T-helper 2 cell (primary cell): ENCODE results near the gene FHOD1.

Experiments used
- DNase-seq, 5 experiments: peaks; one replicate each; pipeline versions ENCODE4 v3.0.0 to v3.0.0-alpha.2; 2012 to 2022

FHOD1 gene

GRCh38 chr16:67206838-67207248, 40.4 kb downstream of the FHOD1 start:
- DNase-seq, result no peak

GRCh38 chr16:67206129-67206837, 41.0 kb downstream of the FHOD1 start:
- DNase-seq, result no peak

GRCh38 chr16:67204076-67204475, 43.2 kb downstream of the FHOD1 start:
- no peak for DNase-seq

- DNase-seq, result no peak
These were observed 44.3 kb downstream of the FHOD1 start for GRCh38 chr16:67202956-67203493.

GRCh38 chr16:67202426-67202825, 44.9 kb downstream of the FHOD1 start:
- DNase-seq, result no peak

GRCh38 chr16:67201411-67202345, 45.6 kb downstream of the FHOD1 start:
- no peak for DNase-seq

- no peak for DNase-seq
These were observed 46.8 kb downstream of the FHOD1 start for GRCh38 chr16:67200491-67200890.

- no peak for DNase-seq
These were observed 47.5 kb downstream of the FHOD1 start for GRCh38 chr16:67199808-67200198.

GRCh38 chr16:67199011-67199807, 48.1 kb downstream of the FHOD1 start, which contains the start of gene ELMO3:
TSS of gene ELMO3 (plus strand) at chr16:67199131. CDS start at chr16:67199327, 196 bp downstream.
- DNase-seq, result no peak

GRCh38 chr16:67198238-67198734, 49.0 kb downstream of the FHOD1 start:
- DNase-seq, result peak in 1 of 5 experiments; percentile 42

- DNase-seq, result no peak
These were observed 49.6 kb downstream of the FHOD1 start for GRCh38 chr16:67197704-67198103.

GRCh38 chr16:67196881-67197280, 50.4 kb downstream of the FHOD1 start:
- no peak for DNase-seq

- no peak for DNase-seq
These were observed 51.6 kb downstream of the FHOD1 start for GRCh38 chr16:67195676-67196075.

- no peak for DNase-seq
These were observed 53.0 kb downstream of the FHOD1 start for GRCh38 chr16:67194260-67194659.

GRCh38 chr16:67193536-67193935, 53.7 kb downstream of the FHOD1 start:
- DNase-seq, result no peak

- peak in 1 of 5 experiments; percentile 78 for DNase-seq
These were observed 54.4 kb downstream of the FHOD1 start for GRCh38 chr16:67192781-67193361.

- peak; percentile 68 to 96 (median 79) for DNase-seq
These were observed 55.1 kb downstream of the FHOD1 start, which contains the start of gene E2F4 for GRCh38 chr16:67191995-67192681. TSS of gene E2F4 (plus strand) at chr16:67192155. CDS start at chr16:67192228, 73 bp downstream.

GRCh38 chr16:67191411-67191994, 55.8 kb downstream of the FHOD1 start:
- DNase-seq, result no peak

GRCh38 chr16:67190448-67191399, 56.6 kb downstream of the FHOD1 start:
- DNase-seq, result no peak

GRCh38 chr16:67190041-67190440, 57.2 kb downstream of the FHOD1 start, which contains the start of gene EXOC3L1:
TSS of gene EXOC3L1 (minus strand) at chr16:67190136. CDS start at chr16:67189676, 460 bp downstream.
- no peak for DNase-seq
